ENCODE measurements around the gene COX8A.

COX8A gene

GRCh38 chr11:64003807-64004589, 29.6 kb downstream of the COX8A start:
- DNase-seq, result no peak

- no peak for DNase-seq
These were observed 30.2 kb downstream of the COX8A start for GRCh38 chr11:64004590-64004984.

GRCh38 chr11:64005691-64006090, 31.3 kb downstream of the COX8A start:
- DNase-seq, result no peak

GRCh38 chr11:64006398-64006797, 32.0 kb downstream of the COX8A start:
- no peak for DNase-seq

- DNase-seq, result no peak
These were observed 32.8 kb downstream of the COX8A start for GRCh38 chr11:64007160-64007628.

- DNase-seq, result no peak
These were observed 33.3 kb downstream of the COX8A start for GRCh38 chr11:64007629-64008282.

- DNase-seq, result no peak
These were observed 34.0 kb downstream of the COX8A start for GRCh38 chr11:64008283-64008913.

GRCh38 chr11:64008914-64009633, 34.7 kb downstream of the COX8A start:
- DNase-seq, result no peak

- DNase-seq, result no peak
These were observed 35.3 kb downstream of the COX8A start for GRCh38 chr11:64009710-64010109.

- no peak for DNase-seq
These were observed 36.4 kb downstream of the COX8A start for GRCh38 chr11:64010783-64011182.

GRCh38 chr11:64011371-64011770, 37.0 kb downstream of the COX8A start:
- DNase-seq, result no peak

GRCh38 chr11:64013141-64013896, 38.9 kb downstream of the COX8A start:
- DNase-seq, result peak; percentile 17

- no peak for DNase-seq
These were observed 39.9 kb downstream of the COX8A start for GRCh38 chr11:64014356-64014755.

- no peak for DNase-seq
These were observed 41.1 kb downstream of the COX8A start for GRCh38 chr11:64015510-64015909.

GRCh38 chr11:64015935-64016845, 41.8 kb downstream of the COX8A start:
- peak; percentile 79 for DNase-seq

GRCh38 chr11:64017945-64018224, 43.5 kb downstream of the COX8A start:
- no peak for DNase-seq

- DNase-seq, result no peak
These were observed 43.9 kb downstream of the COX8A start for GRCh38 chr11:64018310-64018709.

GRCh38 chr11:64019106-64020037, 45.0 kb downstream of the COX8A start:
- DNase-seq, result no peak

GRCh38 chr11:64020976-64021756, 46.7 kb downstream of the COX8A start:
- peak; percentile 77 for DNase-seq

GRCh38 chr11:64021757-64022093, 47.3 kb downstream of the COX8A start:
- peak; percentile 83 for DNase-seq

Measured in NCI-H2171 treated with DMSO at 0.1 percent for 48 hours (cell line).